GM19099 (cell line): ENCODE results near the gene NEUROD1.

Experiments used
- POLR2A ChIP-seq: IDR thresholded peaks from 3 replicates; pipeline ENCODE4 v1.6.1; 2011; ENCODE audit warnings: low read depth; ENCODE audit not compliant: insufficient read length; ENCODE audit errors: extremely low read depth

Gene NEUROD1

GRCh38 chr2:181682795-181683517, 2.6 kb upstream of the NEUROD1 start:
- TF ChIP-seq POLR2A = no peak

- no peak for TF ChIP-seq POLR2A
These were observed 1.9 kb upstream of the NEUROD1 start for GRCh38 chr2:181682026-181682789.

GRCh38 chr2:181680937-181681811, 857 bp upstream of the NEUROD1 start:
- TF ChIP-seq POLR2A = no peak

GRCh38 chr2:181679544-181679979, 755 bp downstream of the NEUROD1 start:
- no peak for TF ChIP-seq POLR2A

GRCh38 chr2:181678861-181679543, 1.3 kb downstream of the NEUROD1 start:
- no peak for TF ChIP-seq POLR2A

- TF ChIP-seq POLR2A = no peak
These were observed 2.3 kb downstream of the NEUROD1 start for GRCh38 chr2:181677912-181678586.

- no peak for TF ChIP-seq POLR2A
These were observed 5.1 kb downstream of the NEUROD1 start for GRCh38 chr2:181675254-181675653.

- no peak for TF ChIP-seq POLR2A
These were observed 5.9 kb downstream of the NEUROD1 start for GRCh38 chr2:181674461-181674860.

- TF ChIP-seq POLR2A = no peak
These were observed 7.1 kb downstream of the NEUROD1 start for GRCh38 chr2:181673173-181673572.

GRCh38 chr2:181672255-181673008, 7.9 kb downstream of the NEUROD1 start:
- TF ChIP-seq POLR2A = no peak

GRCh38 chr2:181670632-181671031, 9.7 kb downstream of the NEUROD1 start:
- TF ChIP-seq POLR2A = no peak

GRCh38 chr2:181667234-181667633, 13.1 kb downstream of the NEUROD1 start:
- no peak for TF ChIP-seq POLR2A

- TF ChIP-seq POLR2A = no peak
These were observed 18.0 kb downstream of the NEUROD1 start for GRCh38 chr2:181662287-181662686.
